Measurements from ENCODE around the gene BEND7.
"Not testable (repeated sequence)": the region's sequence is repeated elsewhere in the genome, so short reads cannot be mapped to it uniquely, and the experiment has no call there.

Gene BEND7

GRCh38 chr10:13528875-13529713 is at the start of gene BEND7:
Gene BEND7 (minus strand): TSS chr10:13529014. CDS start chr10:13528533, 481 bp downstream.
- DNase-seq (ENCODE audit: low read depth), result peak; percentile 47

GRCh38 chr10:13573960-13574359 is 45.1 kb upstream of the BEND7 start:
- DNase-seq (ENCODE audit: low read depth), result no peak

- no peak for DNase-seq (ENCODE audit: low read depth)
Observed at GRCh38 chr10:13571541-13571940, 42.7 kb upstream of the BEND7 start.

- no peak for DNase-seq (ENCODE audit: low read depth)
Observed at GRCh38 chr10:13567030-13567429, 38.2 kb upstream of the BEND7 start.

- DNase-seq (ENCODE audit: low read depth), result no peak
Observed at GRCh38 chr10:13564576-13564975, 35.8 kb upstream of the BEND7 start.

GRCh38 chr10:13563481-13564445 is 34.9 kb upstream of the BEND7 start:
- peak; percentile 19 for DNase-seq (ENCODE audit: low read depth)

DNA sequence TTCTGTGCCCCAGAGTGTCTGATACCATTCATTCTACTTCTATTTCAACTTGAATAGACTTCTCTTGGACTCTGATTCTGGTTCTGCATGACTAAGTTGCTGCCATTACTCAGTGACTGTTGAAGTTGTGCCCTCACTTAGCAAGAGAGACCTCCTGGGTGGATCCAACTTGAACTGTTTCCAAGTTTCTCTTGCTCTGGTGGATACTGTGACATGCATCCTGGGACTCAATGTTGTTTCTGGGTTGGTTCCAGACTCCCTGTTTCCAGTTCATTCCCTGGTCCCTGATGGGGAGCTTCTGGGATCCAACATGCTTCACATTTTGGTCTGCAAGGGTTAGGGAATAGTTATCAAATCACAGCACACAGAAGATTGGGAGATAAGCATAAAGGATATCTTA is 31.8 kb upstream of the BEND7 start:
- peak; percentile 87 for DNase-seq (ENCODE audit: low read depth)

- peak; percentile 30 for DNase-seq (ENCODE audit: low read depth)
Observed at GRCh38 chr10:13559124-13559700, 30.4 kb upstream of the BEND7 start.

- no peak for DNase-seq (ENCODE audit: low read depth)
Observed at GRCh38 chr10:13555884-13556510, 27.2 kb upstream of the BEND7 start.

DNA sequence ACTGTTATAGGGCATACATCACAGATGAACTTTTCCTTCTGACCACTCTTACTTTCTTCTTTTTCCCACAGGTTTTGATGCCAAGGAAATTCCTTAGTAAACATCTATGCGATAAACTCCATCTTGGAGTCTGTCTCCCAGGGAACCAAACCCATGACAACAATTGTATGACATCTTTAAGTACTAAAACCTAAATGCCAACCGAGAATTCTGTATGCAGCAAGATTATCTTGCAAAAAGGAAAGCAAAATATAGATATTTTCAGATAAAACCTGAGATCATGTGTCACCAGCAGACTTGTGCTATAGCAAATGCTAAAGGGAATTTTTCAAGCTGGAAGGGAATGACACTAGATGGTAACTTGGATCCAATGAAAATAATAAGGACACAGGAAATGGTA is 22.0 kb upstream of the BEND7 start:
- no peak for DNase-seq (ENCODE audit: low read depth)

DNA sequence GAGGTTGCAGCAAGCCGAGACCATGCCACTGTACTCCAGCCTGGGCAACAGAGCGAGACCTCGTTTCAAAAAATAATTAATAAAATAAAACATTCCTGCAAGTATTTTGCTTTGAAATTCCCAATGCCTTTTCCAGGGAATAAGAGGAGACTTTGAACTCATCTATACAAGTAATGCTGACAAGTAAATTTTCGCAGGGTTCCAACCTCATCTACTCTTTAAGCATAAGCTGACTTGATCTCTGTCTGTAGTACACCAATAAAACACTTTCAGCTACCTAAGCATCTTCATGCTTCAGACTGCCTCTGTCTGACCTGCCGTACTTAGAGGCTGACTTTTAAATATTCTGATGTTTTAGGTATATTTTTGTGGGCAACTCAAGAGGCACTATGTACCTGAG is 13.7 kb upstream of the BEND7 start:
- DNase-seq (ENCODE audit: low read depth), result no peak

GRCh38 chr10:13537985-13538384 is 9.2 kb upstream of the BEND7 start:
- not testable (repeated sequence) for DNase-seq (ENCODE audit: low read depth)

- peak; percentile 65 for DNase-seq (ENCODE audit: low read depth)
Observed at GRCh38 chr10:13536674-13537366, 8.0 kb upstream of the BEND7 start.

DNA sequence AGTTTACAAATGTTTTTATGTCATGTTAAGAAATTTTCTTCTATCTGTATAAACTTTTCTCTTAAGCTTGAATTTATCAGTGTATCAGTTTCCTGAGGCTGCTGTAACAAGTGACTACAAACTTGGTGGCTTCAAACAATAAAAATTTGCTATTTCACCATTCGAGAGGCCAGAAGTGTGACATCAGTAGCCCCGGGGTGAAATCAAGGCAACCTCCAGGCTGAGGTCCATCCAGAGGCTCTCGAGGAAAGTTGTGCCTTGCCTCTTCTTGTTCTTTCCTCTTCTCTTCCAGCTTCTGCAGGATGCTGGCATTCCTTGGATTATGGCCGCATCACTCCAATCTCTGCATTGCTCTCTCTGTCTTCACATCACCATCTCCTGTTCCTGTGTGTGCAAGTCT is 6.5 kb upstream of the BEND7 start:
- no peak for DNase-seq (ENCODE audit: low read depth)

- DNase-seq (ENCODE audit: low read depth), result no peak
Observed at GRCh38 chr10:13529714-13529973, 830 bp upstream of the BEND7 start.

GRCh38 chr10:13528123-13528874 is 515 bp downstream of the BEND7 start:
- peak; percentile 33 for DNase-seq (ENCODE audit: low read depth)

- DNase-seq (ENCODE audit: low read depth), result peak; percentile 3
Observed at GRCh38 chr10:13527864-13528122, 1.0 kb downstream of the BEND7 start.

DNA sequence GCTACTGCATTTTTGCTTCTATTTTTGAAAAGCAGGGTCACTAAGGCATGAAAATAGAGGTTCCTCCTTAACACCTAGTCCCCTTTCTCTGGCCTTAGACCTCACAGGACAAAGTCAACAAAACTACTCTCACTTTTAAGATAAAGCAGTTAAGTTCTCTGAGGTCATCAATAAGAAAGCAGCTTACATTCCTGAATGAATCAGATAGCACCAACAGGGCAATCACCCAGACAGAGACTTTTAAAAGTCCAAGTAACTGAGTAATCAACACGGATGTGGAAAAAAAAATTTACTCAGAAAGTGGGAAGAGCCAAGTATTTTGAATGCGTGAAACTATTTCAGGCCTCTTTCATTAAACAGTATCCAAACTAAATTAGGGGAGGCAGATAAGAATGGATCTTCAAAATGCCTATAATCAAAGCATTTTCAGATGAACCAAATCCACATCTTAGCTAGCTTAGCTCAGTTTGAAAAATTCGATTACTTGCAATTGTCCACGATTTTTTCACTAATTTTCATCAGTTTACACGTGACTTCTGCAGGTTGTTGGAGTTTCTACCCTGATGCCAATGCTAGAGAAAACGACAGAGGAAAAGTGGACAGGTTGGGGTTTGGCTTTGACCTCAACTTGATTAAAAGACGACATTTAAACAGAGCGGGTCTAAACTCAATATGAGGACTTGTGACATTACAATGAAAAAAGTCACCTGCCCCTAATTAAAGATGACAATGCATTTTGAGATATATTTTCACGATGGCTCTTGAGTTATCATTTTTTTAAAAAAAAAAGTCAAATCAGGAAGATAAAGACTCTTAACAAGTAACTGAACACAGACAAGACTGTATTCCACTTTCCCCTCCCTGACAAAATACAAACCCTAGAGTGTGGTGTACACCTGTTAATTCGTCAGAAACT is 1.6 kb downstream of the BEND7 start:
- DNase-seq (ENCODE audit: low read depth), result peak; percentile 88

DNA sequence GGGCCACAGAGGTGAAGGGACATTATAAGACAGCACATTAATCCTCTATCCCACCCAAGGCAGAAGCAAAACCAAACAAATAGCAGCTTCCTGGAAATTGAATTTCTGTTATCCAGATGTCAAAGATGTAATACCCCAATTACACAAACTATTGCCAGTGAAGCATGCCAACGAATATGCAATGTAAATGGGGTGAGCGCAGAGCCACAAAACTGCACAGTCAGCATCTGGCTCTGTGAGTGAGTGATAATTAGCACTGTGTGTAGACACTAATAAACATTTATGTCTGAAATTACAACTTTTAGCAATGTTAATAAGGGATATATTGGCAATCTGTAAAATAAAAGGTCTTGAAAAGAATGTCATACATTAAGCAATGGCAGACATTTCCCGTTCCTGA is 3.2 kb downstream of the BEND7 start:
- no peak for DNase-seq (ENCODE audit: low read depth)

GRCh38 chr10:13521026-13521425 is 7.8 kb downstream of the BEND7 start:
- no peak for DNase-seq (ENCODE audit: low read depth)
